ENCODE measurements around the gene CR1.

DNA sequence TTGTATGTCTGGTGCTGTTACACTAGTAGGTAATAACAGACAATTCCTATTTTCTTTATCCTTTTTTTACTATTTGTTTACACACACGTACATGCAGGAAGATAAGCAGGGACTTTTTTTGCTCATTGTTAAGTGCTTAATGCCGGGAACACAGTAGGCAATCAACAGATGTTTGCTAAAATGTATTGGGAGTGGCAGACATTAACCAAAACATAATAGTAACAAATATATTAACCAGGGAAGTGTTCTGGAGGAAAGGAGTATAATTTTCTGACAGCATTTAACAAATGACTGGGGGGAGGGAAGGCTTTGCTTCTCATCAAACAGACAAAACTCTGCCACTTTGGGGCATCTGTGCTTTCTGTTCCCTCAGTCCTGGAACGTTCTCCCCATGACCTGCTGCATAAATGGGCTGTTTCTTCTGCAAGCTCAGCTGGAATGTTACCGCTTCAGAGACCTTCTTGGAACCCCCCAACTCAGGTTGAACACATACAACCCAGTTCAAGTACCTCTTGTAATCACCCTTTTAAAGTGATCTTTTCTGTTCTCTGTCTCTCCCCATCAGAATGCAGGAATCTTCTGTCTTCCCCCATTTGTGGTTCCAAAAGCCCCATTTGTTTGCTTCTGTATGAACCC is 151.1 kb downstream of the CR1 start:
- TF ChIP-seq, protein P1, sequence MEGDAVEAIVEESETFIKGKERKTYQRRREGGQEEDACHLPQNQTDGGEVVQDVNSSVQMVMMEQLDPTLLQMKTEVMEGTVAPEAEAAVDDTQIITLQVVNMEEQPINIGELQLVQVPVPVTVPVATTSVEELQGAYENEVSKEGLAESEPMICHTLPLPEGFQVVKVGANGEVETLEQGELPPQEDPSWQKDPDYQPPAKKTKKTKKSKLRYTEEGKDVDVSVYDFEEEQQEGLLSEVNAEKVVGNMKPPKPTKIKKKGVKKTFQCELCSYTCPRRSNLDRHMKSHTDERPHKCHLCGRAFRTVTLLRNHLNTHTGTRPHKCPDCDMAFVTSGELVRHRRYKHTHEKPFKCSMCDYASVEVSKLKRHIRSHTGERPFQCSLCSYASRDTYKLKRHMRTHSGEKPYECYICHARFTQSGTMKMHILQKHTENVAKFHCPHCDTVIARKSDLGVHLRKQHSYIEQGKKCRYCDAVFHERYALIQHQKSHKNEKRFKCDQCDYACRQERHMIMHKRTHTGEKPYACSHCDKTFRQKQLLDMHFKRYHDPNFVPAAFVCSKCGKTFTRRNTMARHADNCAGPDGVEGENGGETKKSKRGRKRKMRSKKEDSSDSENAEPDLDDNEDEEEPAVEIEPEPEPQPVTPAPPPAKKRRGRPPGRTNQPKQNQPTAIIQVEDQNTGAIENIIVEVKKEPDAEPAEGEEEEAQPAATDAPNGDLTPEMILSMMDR (IDR thresholded peaks at IDR 0.05; ENCODE audit: insufficient read depth, low read depth, low read length): no peak
- TF ChIP-seq EZH2 (IDR thresholded peaks at IDR 0.05; ENCODE audit: insufficient read depth, low read length): no peak
